ENCODE data around the gene CDH6. TPM values are rescaled to one million over a fixed set of nuclear protein-coding genes. Genes with fewer than 3 reads are reported as not detected.

The CDH6 gene
- total and polyA plus RNA-seq, 12 donors, result 1.1 to 7.5 (median 3.4) TPM

DNA sequence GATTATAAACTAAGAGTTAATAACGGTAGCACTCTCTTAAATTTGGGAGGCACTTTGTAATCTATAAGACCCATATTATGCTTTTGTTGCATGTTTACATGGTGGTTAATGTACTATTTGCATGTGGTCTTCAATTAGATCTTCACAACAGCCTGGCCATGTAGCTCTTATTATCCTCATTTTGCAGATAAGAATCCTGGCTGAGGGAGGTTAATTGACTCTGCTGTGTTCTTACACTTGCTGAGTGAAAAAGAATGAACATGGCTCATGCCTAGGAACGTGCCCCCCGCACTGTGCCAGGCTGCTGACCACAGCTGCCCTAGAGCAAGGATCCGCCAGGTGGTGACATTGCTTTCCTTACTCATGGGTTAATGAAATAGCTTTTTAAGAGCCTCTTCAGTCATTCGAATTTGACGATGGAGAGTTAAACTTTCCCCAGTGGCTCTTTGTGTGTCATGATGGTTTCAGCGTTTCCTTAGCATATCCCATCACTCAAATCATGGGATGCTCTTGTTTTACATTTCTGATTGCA, 97.9 kb downstream of the CDH6 start:
- Histone ChIP-seq H3K27ac (no peak overlapping the region), H3K4me1 (no peaks in the 10 kb centered on the region), H3K36me3 (no peaks in the 10 kb centered on the region), H3K9me3 (no peaks in the 10 kb centered on the region), H3K27me3 (no peaks in the 10 kb centered on the region), H3K4me3 (no peak overlapping the region)
- intact Hi-C loops (cut with DNase I), result no loop called here
- TF ChIP-seq CTCF (IDR thresholded peaks at IDR 0.05), result no peak
- no peak for ATAC-seq
- WGBS, 2 donors, result 61 to 66% methylated on average over 7 of the region's 7 CpGs
- no peak for DNase-seq

GRCh38 chr5:31300501-31300900, 107.0 kb downstream of the CDH6 start:
- no peaks in the 10 kb centered on the region for H3K4me1 ChIP-seq
- H3K27ac ChIP-seq, result no peak overlapping the region
- ATAC-seq, result no peak
- no peaks in the 10 kb centered on the region for H3K9me3 ChIP-seq
- WGBS, 2 donors, result 82 to 87% methylated on average over 1 of the region's 1 CpG
- intact Hi-C loops (cut with DNase I), result no loop called here
- DNase-seq, result no peak
- no peak for TF ChIP-seq CTCF (IDR thresholded peaks at IDR 0.05)
- H3K4me3 ChIP-seq, result no peak overlapping the region
- H3K36me3 ChIP-seq, result no peaks in the 10 kb centered on the region
- peaks cover 0 to 4% (median 0%) of the 10 kb centered on the region in 7 donors for H3K27me3 ChIP-seq

DNA sequence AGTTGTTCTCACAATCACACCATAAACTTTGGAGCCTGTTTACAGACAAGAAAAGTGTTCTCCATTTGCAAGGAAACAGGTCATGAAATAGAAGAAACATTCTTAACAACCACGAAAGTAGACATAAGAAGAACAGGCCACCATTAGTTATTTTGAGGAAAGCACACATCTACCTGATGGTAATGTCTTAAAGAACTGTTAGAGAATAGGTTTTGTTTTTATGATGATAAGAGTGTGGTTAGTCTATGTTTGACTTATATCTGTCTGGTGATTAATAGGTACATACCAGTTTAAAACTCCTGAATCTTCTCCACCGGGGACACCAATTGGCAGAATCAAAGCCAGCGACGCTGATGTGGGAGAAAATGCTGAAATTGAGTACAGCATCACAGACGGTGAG, 108.3 kb downstream of the CDH6 start:
- no peaks in the 10 kb centered on the region for H3K36me3 ChIP-seq
- no peaks in the 10 kb centered on the region for H3K9me3 ChIP-seq
- H3K4me3 ChIP-seq, result no peak overlapping the region
- no peaks in the 10 kb centered on the region for H3K4me1 ChIP-seq
- TF ChIP-seq CTCF (IDR thresholded peaks at IDR 0.05), result no peak
- DNase-seq (no peak), ATAC-seq (no peak)
- 79 to 86% methylated on average over 5 of the region's 5 CpGs for WGBS, 2 donors
- H3K27ac ChIP-seq, result no peak overlapping the region
- peaks cover 0 to 4% (median 0%) of the 10 kb centered on the region in 7 donors for H3K27me3 ChIP-seq
- intact Hi-C loops (cut with DNase I), result no loop called here

DNA sequence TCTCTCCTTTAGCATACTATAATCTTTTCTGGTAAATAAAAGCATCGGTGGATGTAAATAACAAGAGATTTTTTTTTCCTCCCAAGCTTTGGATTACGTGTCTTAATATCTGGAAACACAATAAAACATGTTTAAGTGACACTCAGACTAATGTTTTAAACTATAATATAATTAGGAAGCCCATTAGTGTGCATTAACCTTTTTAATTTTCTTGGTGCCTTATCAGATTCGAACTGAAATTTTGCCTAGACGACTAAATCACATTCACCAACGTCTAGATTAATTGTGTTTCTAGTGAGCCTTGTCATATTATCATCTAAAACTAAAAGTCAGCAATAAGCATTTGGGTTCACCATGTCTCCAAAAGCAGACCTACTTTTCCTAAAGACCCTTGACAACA, 110.2 kb downstream of the CDH6 start:
- Histone ChIP-seq H3K36me3 (no peaks in the 10 kb centered on the region), H3K27me3 (no peaks in the 10 kb centered on the region), H3K9me3 (no peaks in the 10 kb centered on the region), H3K27ac (no peak overlapping the region), H3K4me1 (no peaks in the 10 kb centered on the region), H3K4me3 (no peak overlapping the region)
- intact Hi-C loops (cut with DNase I), result no loop called here
- WGBS, 2 donors, result 86 to 90% methylated on average over 5 of the region's 5 CpGs
- no peak for DNase-seq
- no peak for ATAC-seq
- TF ChIP-seq CTCF (IDR thresholded peaks at IDR 0.05), result no peak

All from heart right ventricle (tissue), 16 donors.